HCT116 (cell line): ENCODE results near the gene GALNT18. TPM values are rescaled to one million over a fixed set of nuclear protein-coding genes. Genes with fewer than 3 reads are reported as not detected.

Experiments used
- ATAC-seq: fragments of 200-7000 bp; cut with Tn5 transposase; 2 replicates; pipeline ENCODE4 v1.9.1; 2020; ENCODE audit warnings: mild to moderate bottlenecking, moderate library complexity
- BruUV-seq: library from RNA; stranded (reverse); fragments of 400-500 nt; replicated peaks from 2 replicates; lab custom pipeline; 2021; lab: Mats Ljungman, UMichigan
- CTCF ChIA-PET: fragments of 300-600 bp; sonication (Branson Sonifier 250); formaldehyde crosslinking; loops from one replicate; lab custom pipeline; 2021; ENCODE audit warnings: antibody characterized with exemption; lab: Charles Lee
- POLR2A ChIA-PET: fragments of 300-600, 350-600 bp; sonication (Branson Sonifier 250); formaldehyde crosslinking; loops from one replicate; lab custom pipeline; 2021; ENCODE audit warnings: antibody characterized with exemption; lab: Charles Lee
- RAD21 ChIA-PET, 2 experiments: fragments of 300-600 bp; sonication (Branson Sonifier 250); formaldehyde crosslinking; loops; one replicate each; lab custom pipeline; 2023; ENCODE audit warnings: low total read pairs in 2 of 2; ENCODE audit not compliant: uncharacterized antibody in 2 of 2, unreplicated experiment in 2 of 2, low non-redundant PET in 1 of 2; lab: Charles Lee
- DNase-seq: peaks from one replicate; pipeline ENCODE4 v3.0.0-alpha.2; 2010; ENCODE audit warnings: low read depth, low spot score
- H2AFZ ChIP-seq: fragments of 200-600 bp; shearing (Covaris generic), sonication (generic); 2 replicates; pipeline ENCODE4 v1.6.1; 2017; ENCODE audit warnings: low read depth, mixed run types, mixed read lengths, antibody characterized with exemption, low read length; ENCODE audit not compliant: poor library complexity, severe bottlenecking
- H3K27ac ChIP-seq: 2 replicates; pipeline ENCODE4 v1.5.1; 2012; ENCODE audit warnings: low read depth, low read length
- H3K27me3 ChIP-seq: fragments of 200-600 bp; sonication (generic); 2 replicates; pipeline ENCODE4 v1.6.1; 2016; ENCODE audit warnings: mixed run types, low read length, mixed read lengths; ENCODE audit not compliant: insufficient read depth
- H3K36me3 ChIP-seq, 2 experiments: fragments of 200-500 bp in 1 of 2; fragments of 200-600 bp in 1 of 2; sonication (Bioruptor generic) in 1 of 2; sonication (generic) in 1 of 2; 2 replicates each; pipeline versions ENCODE4 v1.5.1 to v1.6.1; 2014 to 2016; ENCODE audit warnings: low read length in 2 of 2, inconsistent platforms in 1 of 2, mixed read lengths in 1 of 2, mixed run types in 1 of 2; ENCODE audit not compliant: insufficient read depth in 2 of 2, control insufficient read depth in 1 of 2
- H3K4me1 ChIP-seq, 2 experiments: fragments of 200-600 bp in 1 of 2; sonication (generic) in 1 of 2; 2 replicates each; pipeline versions ENCODE4 v1.5.1 to v1.6.1; 2012 to 2017; ENCODE audit warnings: low read length in 2 of 2, inconsistent platforms in 1 of 2, mild to moderate bottlenecking in 1 of 2, mixed read lengths in 1 of 2, mixed run types in 1 of 2, moderate library complexity in 1 of 2; ENCODE audit not compliant: insufficient read depth in 2 of 2, control insufficient read depth in 1 of 2
- H3K4me2 ChIP-seq: fragments of 200-600 bp; sonication (generic); 2 replicates; pipeline ENCODE4 v1.6.1; 2017; ENCODE audit warnings: mixed run types, low read length, mixed read lengths
- H3K4me3 ChIP-seq, 2 experiments: fragments of 200-600 bp in 1 of 2; sonication (generic) in 1 of 2; replicated peaks in 1 of 2; 2 replicates each; pipeline ENCODE4 v1.5.1; 2011 to 2016; ENCODE audit warnings: low read length in 2 of 2, control low read depth in 1 of 2, low read depth in 1 of 2, mild to moderate bottlenecking in 1 of 2, mixed read lengths in 1 of 2, mixed run types in 1 of 2
- H3K79me2 ChIP-seq: fragments of 200-600 bp; sonication (generic); 2 replicates; pipeline ENCODE4 v1.6.1; 2017; ENCODE audit warnings: mild to moderate bottlenecking, mixed run types, low read length, moderate library complexity, mixed read lengths; ENCODE audit not compliant: insufficient read depth
- H3K9ac ChIP-seq: fragments of 200-600 bp; sonication (generic); 2 replicates; pipeline ENCODE4 v1.6.1; 2016; ENCODE audit warnings: low read length, mixed read lengths
- H3K9me2 ChIP-seq: fragments of 200-600 bp; sonication (generic), shearing (Covaris generic); 2 replicates; pipeline ENCODE4 v1.6.1; 2017; ENCODE audit warnings: mixed run types, mild to moderate bottlenecking, moderate library complexity; ENCODE audit not compliant: insufficient read depth
- H3K9me3 ChIP-seq, 2 experiments: fragments of 200-500 bp in 1 of 2; fragments of 200-600 bp in 1 of 2; sonication (Bioruptor generic) in 1 of 2; sonication (generic) in 1 of 2; 2 replicates each; pipeline ENCODE4 v1.6.1; 2014 to 2017; ENCODE audit warnings: low read length in 2 of 2, mixed read lengths in 2 of 2, inconsistent platforms in 1 of 2, low read depth in 1 of 2, mild to moderate bottlenecking in 1 of 2, mixed run types in 1 of 2, moderate library complexity in 1 of 2; ENCODE audit not compliant: control insufficient read depth in 1 of 2, insufficient read depth in 1 of 2
- H4K20me1 ChIP-seq: fragments of 200-600 bp; sonication (generic), shearing (Covaris generic); 2 replicates; pipeline ENCODE4 v1.6.1; 2017; ENCODE audit warnings: mixed run types, mild to moderate bottlenecking, moderate library complexity; ENCODE audit not compliant: insufficient read depth
- CBX3 ChIP-seq: IDR thresholded peaks from 2 replicates; pipeline ENCODE4 v1.6.1; 2012; ENCODE audit warnings: low read depth
- CEBPB ChIP-seq: IDR thresholded peaks from 2 replicates; pipeline ENCODE4 v1.6.1; 2012; ENCODE audit warnings: low read depth
- CTCF ChIP-seq, 3 experiments: fragments of 200-600 bp in 1 of 3; sonication (generic) in 1 of 3; IDR thresholded peaks in 2 of 3; conservative IDR thresholded peaks in 1 of 3; 2 replicates each; pipeline ENCODE4 v1.5.1; 2012 to 2017; ENCODE audit warnings: low read depth in 2 of 3, low read length in 2 of 3, antibody characterized with exemption in 1 of 3, borderline replicate concordance in 1 of 3, control low read depth in 1 of 3, mild to moderate bottlenecking in 1 of 3, mixed read lengths in 1 of 3, mixed run types in 1 of 3, moderate library complexity in 1 of 3; ENCODE audit not compliant: insufficient read depth in 1 of 3
- EGR1 ChIP-seq: IDR thresholded peaks from 2 replicates; pipeline ENCODE4 v1.6.1; 2012; ENCODE audit warnings: low read depth
- EZH2 ChIP-seq: fragments of 200-600 bp; sonication (generic); IDR thresholded peaks from 2 replicates; pipeline ENCODE4 v1.6.1; 2017; ENCODE audit warnings: antibody characterized with exemption, mixed run types
- EZH2phosphoT487 ChIP-seq: fragments of 200-600 bp; IDR thresholded peaks from 2 replicates; pipeline ENCODE4 v1.6.1; 2018; ENCODE audit warnings: antibody characterized with exemption, borderline replicate concordance
- POLR2A ChIP-seq: IDR thresholded peaks from 2 replicates; pipeline ENCODE4 v1.7.0; 2011; ENCODE audit warnings: borderline replicate concordance; ENCODE audit not compliant: insufficient read depth, insufficient read length; ENCODE audit errors: extremely low read depth
- POLR2AphosphoS5 ChIP-seq: IDR thresholded peaks from 2 replicates; pipeline ENCODE4 v1.6.1; 2011; ENCODE audit warnings: mild to moderate bottlenecking, low read depth, low read length, moderate library complexity
- RAD21 ChIP-seq: IDR thresholded peaks from 2 replicates; pipeline ENCODE4 v1.6.1; 2012; ENCODE audit warnings: low read depth, mild to moderate bottlenecking
- REST ChIP-seq: IDR thresholded peaks from 2 replicates; pipeline ENCODE4 v1.6.1; 2012; ENCODE audit warnings: low read depth
- SRF ChIP-seq: IDR thresholded peaks from 2 replicates; pipeline ENCODE4 v1.6.1; 2012; ENCODE audit warnings: low read depth
- ZFX ChIP-seq: fragments of 450-650 bp; IDR thresholded peaks from 2 replicates; pipeline ENCODE4 v1.6.1; 2017
- intact Hi-C: fragments of 100-400 bp; cut with micrococcal nuclease; formaldehyde crosslinking; loops from 2 replicates; pipeline ENCODE4 v1.10.0; 2022
- total RNA-seq: library from RNA; stranded (reverse); gene quantifications from one replicate; pipeline ENCODE4 v1.2.1, GENCODE V29; 2021; ENCODE audit not compliant: unreplicated experiment
- TF ChIP-seq, protein P1 (sequence below): IDR thresholded peaks from 2 replicates; pipeline ENCODE4 v1.6.1; 2012
- TF ChIP-seq, protein P2 (sequence below): IDR thresholded peaks from 2 replicates; pipeline ENCODE4 v1.6.1; 2011; ENCODE audit warnings: mild to moderate bottlenecking, low read length, moderate library complexity; ENCODE audit not compliant: insufficient replicate concordance; ENCODE audit errors: extremely low read depth

GALNT18 gene
- total RNA-seq, 1 experiment from 2014 or later = 19.9 TPM

- no TSS peak for BruUV-seq
- Histone ChIP-seq H3K9ac (no peak overlapping the region), H3K27ac (no peak overlapping the region), H3K36me3 (no peaks in the 10 kb centered on the region), H3K9me3 (no peaks in the 10 kb centered on the region), H3K4me1 (peaks cover 8 to 9% of the 10 kb centered on the region in 2 experiments), H3K9me2 (no peaks in the 10 kb centered on the region), H3K4me2 (no peak overlapping the region), H3K79me2 (no peaks in the 10 kb centered on the region), H3K27me3 (no peaks in the 10 kb centered on the region), H4K20me1 (no peaks in the 10 kb centered on the region), H3K4me3 (no peak overlapping the region), H2AFZ (no peak overlapping the region)
- no peak for TF ChIP-seq POLR2AphosphoS5
- TF ChIP-seq EZH2 = no peak
- no peak for TF ChIP-seq CEBPB
- no peak for TF ChIP-seq REST
- TF ChIP-seq, protein P1, sequence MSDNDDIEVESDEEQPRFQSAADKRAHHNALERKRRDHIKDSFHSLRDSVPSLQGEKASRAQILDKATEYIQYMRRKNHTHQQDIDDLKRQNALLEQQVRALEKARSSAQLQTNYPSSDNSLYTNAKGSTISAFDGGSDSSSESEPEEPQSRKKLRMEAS = no peak
- no peak for TF ChIP-seq ZFX
- TF ChIP-seq SRF = no peak
- TF ChIP-seq, protein P2, sequence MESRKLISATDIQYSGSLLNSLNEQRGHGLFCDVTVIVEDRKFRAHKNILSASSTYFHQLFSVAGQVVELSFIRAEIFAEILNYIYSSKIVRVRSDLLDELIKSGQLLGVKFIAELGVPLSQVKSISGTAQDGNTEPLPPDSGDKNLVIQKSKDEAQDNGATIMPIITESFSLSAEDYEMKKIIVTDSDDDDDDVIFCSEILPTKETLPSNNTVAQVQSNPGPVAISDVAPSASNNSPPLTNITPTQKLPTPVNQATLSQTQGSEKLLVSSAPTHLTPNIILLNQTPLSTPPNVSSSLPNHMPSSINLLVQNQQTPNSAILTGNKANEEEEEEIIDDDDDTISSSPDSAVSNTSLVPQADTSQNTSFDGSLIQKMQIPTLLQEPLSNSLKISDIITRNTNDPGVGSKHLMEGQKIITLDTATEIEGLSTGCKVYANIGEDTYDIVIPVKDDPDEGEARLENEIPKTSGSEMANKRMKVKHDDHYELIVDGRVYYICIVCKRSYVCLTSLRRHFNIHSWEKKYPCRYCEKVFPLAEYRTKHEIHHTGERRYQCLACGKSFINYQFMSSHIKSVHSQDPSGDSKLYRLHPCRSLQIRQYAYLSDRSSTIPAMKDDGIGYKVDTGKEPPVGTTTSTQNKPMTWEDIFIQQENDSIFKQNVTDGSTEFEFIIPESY = no peak
- TF ChIP-seq EGR1 = no peak
- no peak for TF ChIP-seq EZH2phosphoT487
- TF ChIP-seq CBX3 = no peak
- no peak for TF ChIP-seq POLR2A
- no peak for TF ChIP-seq RAD21
- no peak for TF ChIP-seq CTCF (IDR thresholded peaks at IDR 0.05 in 2 of 3, conservative IDR thresholded peaks at IDR 0.05 in 1 of 3; ENCODE audit: borderline replicate concordance in 1 of 3, insufficient read depth in 1 of 3, low read depth in 2 of 3, low read length in 2 of 3)
- ChIA-PET RAD21 (no interaction called here), POLR2A (no interaction called here), CTCF (no interaction called here)
- ATAC-seq (no peak), DNase-seq (no peak)
- intact Hi-C loops = no loop called here
Observed at GRCh38 chr11:11456866-11457265, 164.9 kb downstream of the GALNT18 start.
